HepG2 (cell line): ENCODE data around the gene C11orf68. TPM values are rescaled to one million over a fixed set of nuclear protein-coding genes. Genes with fewer than 3 reads are reported as not detected.

Experiments
- ATAC-seq: fragments of 200-7000 bp; cut with Tn5 transposase; 3 replicates; pipeline ENCODE4 v1.9.1; 2020; ENCODE audit warnings: mild to moderate bottlenecking, moderate library complexity
- BruUV-seq: library from RNA; stranded (reverse); fragments of 400-500 nt; replicated peaks from 2 replicates; lab custom pipeline; 2021; lab: Mats Ljungman, UMichigan
- CTCF ChIA-PET: fragments of 300-600 bp; formaldehyde crosslinking; extraction: SDS; loops from one replicate; lab custom pipeline; 2021; ENCODE audit warnings: low total read pairs, inconsistent platforms, low intra/inter-chr PET ratio; lab: Yijun Ruan, JAX
- POLR2A ChIA-PET: fragments of 350-600 bp; sonication (Branson Sonifier 250); formaldehyde crosslinking; loops from one replicate; lab custom pipeline; 2020; ENCODE audit warnings: antibody characterized with exemption, inconsistent platforms; lab: Yijun Ruan, JAX
- DNase-seq: peaks from one replicate; pipeline ENCODE4 v3.0.0-alpha.2; 2015; ENCODE audit warnings: low spot score
- FAIRE-seq: peaks from 3 replicates; lab custom pipeline; 2011; peaks lifted over from hg19 to GRCh38; lab: Jason Lieb, UNC
- H2AFZ ChIP-seq: one replicate; pipeline ENCODE4 v1.6.1; 2011; ENCODE audit warnings: low read length, inconsistent platforms
- H3K27ac ChIP-seq: fragments of 300-600 bp; 3 replicates; pipeline ENCODE4 v1.8.0; 2011; ENCODE audit warnings: mixed run types, mild to moderate bottlenecking, mixed read lengths, low read length, inconsistent platforms; ENCODE audit not compliant: insufficient read depth; ENCODE audit errors: extremely low read length
- H3K27me3 ChIP-seq, 2 experiments: fragments of 200-600 bp in 1 of 2; 2 replicates in 1 of 2; 3 replicates in 1 of 2; pipeline versions ENCODE4 v1.6.0 to v1.8.0; 2011; ENCODE audit warnings: low read length in 2 of 2, mild to moderate bottlenecking in 2 of 2, moderate library complexity in 2 of 2, inconsistent platforms in 1 of 2; ENCODE audit not compliant: insufficient read depth in 2 of 2, control insufficient read depth in 1 of 2
- H3K36me3 ChIP-seq, 2 experiments: fragments of 200-600 bp in 1 of 2; replicated peaks in 1 of 2; 2 replicates in 1 of 2; 3 replicates in 1 of 2; pipeline versions ENCODE4 v1.5.1 to v1.8.0; 2011; ENCODE audit warnings: low read length in 2 of 2, inconsistent platforms in 1 of 2; ENCODE audit not compliant: insufficient read depth in 2 of 2, control insufficient read depth in 1 of 2
- H3K4me1 ChIP-seq: 2 replicates; pipeline ENCODE4 v1.5.1; 2012; ENCODE audit warnings: low read length, inconsistent platforms; ENCODE audit not compliant: insufficient read depth
- H3K4me2 ChIP-seq: 2 replicates; pipeline ENCODE4 v1.6.0; 2011; ENCODE audit warnings: low read depth, low read length, inconsistent platforms
- H3K4me3 ChIP-seq, 3 experiments: fragments of 200-600 bp in 1 of 3; sonication (generic), shearing (Covaris generic) in 1 of 3; replicated peaks in 1 of 3; 2 replicates each; pipeline ENCODE4 v1.5.1; 2011 to 2016; ENCODE audit warnings: low read length in 3 of 3, inconsistent platforms in 2 of 3, low read depth in 2 of 3, mild to moderate bottlenecking in 2 of 3, control low read depth in 1 of 3, mixed read lengths in 1 of 3; ENCODE audit not compliant: insufficient read depth in 1 of 3
- H3K79me2 ChIP-seq: one replicate; pipeline ENCODE4 v1.6.1; 2011; ENCODE audit warnings: low read length, inconsistent platforms; ENCODE audit not compliant: insufficient read depth
- H3K9ac ChIP-seq: 2 replicates; pipeline ENCODE4 v1.6.0; 2011; ENCODE audit warnings: mild to moderate bottlenecking, low read depth, low read length, inconsistent platforms; ENCODE audit not compliant: insufficient read depth
- H3K9me3 ChIP-seq: 2 replicates; pipeline ENCODE4 v1.5.1; 2012; ENCODE audit warnings: mild to moderate bottlenecking, low read length
- H4K20me1 ChIP-seq: 2 replicates; pipeline ENCODE4 v1.6.0; 2011; ENCODE audit warnings: inconsistent platforms, mild to moderate bottlenecking, low read length, moderate library complexity; ENCODE audit not compliant: insufficient read depth
- AGO1 ChIP-seq: fragments of 200-400 bp; formaldehyde crosslinking; IDR thresholded peaks from 2 replicates; pipeline ENCODE4 v1.6.1; 2017; ENCODE audit warnings: mild to moderate bottlenecking, low read depth, low read length, moderate library complexity; ENCODE audit not compliant: poor library complexity, severe bottlenecking
- AGO2 ChIP-seq: fragments of 200-400 bp; formaldehyde crosslinking; optimal IDR thresholded peaks from 2 replicates; pipeline ENCODE3; 2017; ENCODE audit warnings: mild to moderate bottlenecking, low read depth, low read length, moderate library complexity
- NFYC ChIP-seq: IDR thresholded peaks from 2 replicates; pipeline ENCODE4 v1.6.1; 2016; ENCODE audit warnings: missing genetic modification reagents, missing compliant biosample characterization
- RBFOX2 ChIP-seq: fragments of 200-400 bp; formaldehyde crosslinking; IDR thresholded peaks from 2 replicates; pipeline ENCODE4 v1.6.1; 2017; ENCODE audit warnings: low read depth, mild to moderate bottlenecking, low read length
- ZBTB33 ChIP-seq: sonication (generic); formaldehyde crosslinking; IDR thresholded peaks from 2 replicates; pipeline ENCODE4 v1.4.0; 2020; ENCODE audit warnings: missing genetic modification reagents
- WGBS: methylation state at CpG from one replicate; pipeline ENCODE4 v1.1.6; 2017; ENCODE audit warnings: low lambda C conversion rate; 5-methylcytosine and 5-hydroxymethylcytosine counted together
- in situ Hi-C: cut with HindIII; loops from 2 replicates; pipeline ENCODE4 v1.10.0; 2017; ENCODE audit warnings: low pct_unique_long_range_greater_than_20kb; ENCODE audit not compliant: extremely low pct_ligation_motif_present
- intact Hi-C: fragments of 100-400 bp; cut with micrococcal nuclease; formaldehyde crosslinking; loops from one replicate; pipeline ENCODE4 v1.10.0; 2022; ENCODE audit not compliant: unreplicated experiment
- polyA plus RNA-seq, 8 experiments: library from polyadenylated mRNA; depleted of rRNA in 3 of 8; stranded (reverse) in 7 of 8; unstranded in 1 of 8; fragments of >200 nt; fragmentation: Illumina TruSeq in 4 of 8; extraction: Trizol in 4 of 8; gene quantifications; 2 replicates each; pipeline versions ENCODE4 v1.2.1 to v1.2.3, GENCODE V29; 2011 to 2016; ENCODE audit warnings: low read depth in 4 of 8, missing spikeins in 1 of 8, mixed read lengths in 1 of 8; ENCODE audit not compliant: insufficient read depth in 1 of 8
- total RNA-seq, 5 experiments: library from RNA; depleted of rRNA; stranded (reverse); fragments of >200 nt; fragmentation: Illumina TruSeq; extraction: Trizol; gene quantifications; 2 replicates each; pipeline ENCODE4 v1.2.3, GENCODE V29; 2016; ENCODE audit warnings: low read depth in 1 of 5

C11orf68 gene
- total and polyA plus RNA-seq, 2 of the 13 experiments (the other 11 are each of a cell fraction or from before 2014, with no cell fraction given): 8.4 to 28.3 TPM

GRCh38 chr11:65894034-65894591 lies 24.7 kb downstream of the C11orf68 start:
- no TSS peak for BruUV-seq
- peaks cover 55% of the 10 kb centered on the region for H3K4me1 ChIP-seq

More at GRCh38 chr11:65894034-65894591, 24.7 kb downstream of the C11orf68 start:
- Histone ChIP-seq H3K36me3 (peaks cover 8 to 18% of the 10 kb centered on the region in 2 experiments; a peak in 4 of 5 replicates), H2AFZ (no peak overlapping the region), H4K20me1 (no peaks in the 10 kb centered on the region), H3K9me3 (no peaks in the 10 kb centered on the region), H3K79me2 (peaks cover 37% of the 10 kb centered on the region), H3K4me2 (no peak overlapping the region), H3K27me3 (no peaks in the 10 kb centered on the region; a peak in 1 of 5 replicates), H3K27ac (peak overlapping the region; percentile 26), H3K4me3 (no peak overlapping the region), H3K9ac (no peak overlapping the region)
- WGBS: 96% methylated on average over 16 of the region's 16 CpGs
- POLR2A ChIA-PET: interaction anchor here (1.6 to 6.8 kb wide), 2 partner anchors 6 to 16 kb away, joined by 7 to 95 read pairs; partner anchors contain the start of gene FOSL1
- intact Hi-C loops: no loop called here
- CTCF ChIA-PET: interaction anchor here (0.9 kb wide), 1 partner anchor 9 kb away, joined by 3 read pairs; no protein-coding TSS in a partner anchor
- FAIRE-seq (no peak), DNase-seq (no peak), ATAC-seq (no peak)
- TF ChIP-seq RBFOX2: peak; percentile 48; the same call in 1 of the 2 replicates
- peak; percentile 52 for TF ChIP-seq AGO1
- TF ChIP-seq ZBTB33 (CRISPR knock-in tag): peak; percentile 21; the same call in 1 of the 2 replicates
- TF ChIP-seq AGO2: peak; percentile 34
- no peak for TF ChIP-seq NFYC (CRISPR knock-in tag)
- in situ Hi-C loops: no loop called here
